NCI-H146 treated with DMSO at 0.1 percent for 48 hours (cell line): ENCODE results near the gene KLC3.

Experiments used
- DNase-seq: peaks from one replicate; lab custom pipeline; 2025; ENCODE audit not compliant: unreplicated experiment; lab: John Stamatoyannopoulos, UW

The KLC3 gene

GRCh38 chr19:45348367-45349125 lies 8.0 kb downstream of the KLC3 start:
- DNase-seq: no peak

DNA sequence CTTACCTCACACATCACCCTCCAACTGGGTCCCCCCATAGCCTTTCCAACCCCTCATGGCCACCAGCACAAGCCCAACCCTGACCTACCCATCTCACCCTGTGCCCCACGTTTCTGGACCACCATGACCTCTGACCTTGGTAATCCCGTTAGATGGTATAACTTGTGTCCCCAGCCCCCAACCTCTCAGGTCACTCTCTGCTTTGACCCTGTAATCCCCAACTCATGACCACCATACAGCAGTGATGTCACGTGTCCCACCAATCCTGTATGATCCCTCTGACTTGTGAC lies 8.5 kb downstream of the KLC3 start:
- no peak for DNase-seq

GRCh38 chr19:45349430-45349941 lies 8.9 kb downstream of the KLC3 start:
- DNase-seq: no peak

GRCh38 chr19:45350477-45351058 lies 10.0 kb downstream of the KLC3 start:
- no peak for DNase-seq

DNA sequence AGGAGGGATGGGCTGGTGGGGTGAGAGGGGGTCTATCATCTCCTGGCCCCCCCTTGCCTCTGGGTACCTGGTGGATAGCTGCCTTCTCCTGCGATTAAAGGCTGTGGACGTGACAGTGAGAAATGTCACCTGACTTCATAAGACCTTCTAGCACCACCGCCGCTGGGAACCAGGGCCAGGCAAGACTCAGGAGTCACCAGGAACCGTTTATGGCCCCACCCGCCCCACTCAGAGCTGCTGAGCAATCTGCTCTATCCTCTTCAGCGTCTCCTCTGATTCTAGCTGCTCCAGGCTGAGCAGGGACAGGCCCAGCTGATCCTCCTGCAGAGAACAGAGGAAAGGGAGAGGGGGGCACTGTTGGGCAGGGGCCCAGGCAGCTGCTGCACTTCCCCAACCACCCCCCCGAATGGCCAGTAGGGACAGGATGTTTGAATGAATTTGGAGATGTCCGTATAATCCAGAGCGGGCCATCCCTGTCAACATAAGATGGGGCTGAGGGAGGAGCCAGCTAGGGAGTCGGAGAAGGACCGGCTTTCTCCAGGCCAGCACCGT lies 10.9 kb downstream of the KLC3 start:
- DNase-seq: no peak

GRCh38 chr19:45352062-45352461 lies 11.5 kb downstream of the KLC3 start:
- no peak for DNase-seq

DNA sequence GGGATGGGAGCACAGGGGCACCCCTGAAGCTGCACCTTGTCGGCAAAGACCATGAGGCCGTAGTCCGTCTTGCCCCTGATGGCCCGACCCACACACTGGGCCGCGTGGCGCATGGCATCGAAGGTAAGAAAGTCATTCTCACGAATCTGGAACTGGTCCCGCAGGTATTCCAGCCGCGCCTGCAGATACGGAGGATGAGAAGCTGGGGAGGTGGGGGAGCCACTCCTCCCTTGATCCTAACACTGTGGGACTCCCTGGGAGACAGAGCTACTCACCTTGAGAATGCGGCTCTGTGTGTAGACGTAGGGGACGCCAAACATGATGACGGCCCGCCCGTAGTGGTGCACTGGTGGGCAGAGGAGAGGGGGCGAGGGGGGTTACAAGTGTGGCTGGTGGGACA lies 11.9 kb downstream of the KLC3 start:
- no peak for DNase-seq

- DNase-seq: no peak
These were observed 12.6 kb downstream of the KLC3 start for GRCh38 chr19:45352914-45353796.

- DNase-seq: no peak
These were observed 13.8 kb downstream of the KLC3 start for GRCh38 chr19:45354241-45354842.

DNA sequence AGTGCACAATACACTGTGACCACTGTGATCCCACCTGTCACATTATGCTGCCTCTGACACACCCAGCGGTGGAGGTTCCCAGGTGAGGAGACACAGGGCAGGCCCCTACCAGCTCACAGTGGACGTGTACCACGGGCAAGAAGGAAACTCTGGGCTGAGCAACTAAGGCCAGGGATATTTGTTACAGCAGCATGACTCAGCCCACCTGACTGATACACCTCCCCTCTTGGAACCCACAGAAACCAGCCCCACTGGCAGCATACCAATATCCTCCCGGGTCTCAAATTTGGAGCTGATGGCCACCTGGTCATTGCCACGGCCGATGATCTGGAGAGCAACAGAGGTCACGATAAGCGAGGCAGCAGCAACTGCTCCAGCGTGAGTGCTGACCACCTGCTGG lies 14.9 kb downstream of the KLC3 start:
- DNase-seq: no peak

GRCh38 chr19:45355910-45356309 lies 15.4 kb downstream of the KLC3 start:
- no peak for DNase-seq

GRCh38 chr19:45356760-45357444 lies 16.4 kb downstream of the KLC3 start:
- DNase-seq: no peak

DNA sequence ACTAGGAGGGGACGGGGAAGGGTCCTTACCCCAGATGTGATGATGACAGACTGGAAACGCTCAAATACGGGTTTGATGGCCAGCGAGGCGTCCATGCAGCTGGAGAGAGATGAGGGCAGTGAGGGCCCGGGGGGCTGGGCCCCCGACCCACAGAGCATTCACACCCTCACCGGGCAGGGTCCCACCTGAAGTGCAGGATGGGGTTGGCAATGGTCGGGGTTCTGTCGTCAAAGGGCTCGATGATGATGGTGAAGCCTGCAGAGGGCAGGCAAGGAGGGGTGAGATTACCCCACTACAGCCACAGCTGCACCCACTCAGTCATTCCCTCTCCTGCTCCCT lies 16.9 kb downstream of the KLC3 start:
- no peak for DNase-seq

- DNase-seq: no peak
These were observed 17.8 kb downstream of the KLC3 start for GRCh38 chr19:45358213-45358792.

GRCh38 chr19:45361608-45362007 lies 21.1 kb downstream of the KLC3 start:
- DNase-seq: no peak

GRCh38 chr19:45362291-45362690 lies 21.7 kb downstream of the KLC3 start:
- DNase-seq: no peak

GRCh38 chr19:45363861-45364459 lies 23.4 kb downstream of the KLC3 start:
- no peak for DNase-seq

DNA sequence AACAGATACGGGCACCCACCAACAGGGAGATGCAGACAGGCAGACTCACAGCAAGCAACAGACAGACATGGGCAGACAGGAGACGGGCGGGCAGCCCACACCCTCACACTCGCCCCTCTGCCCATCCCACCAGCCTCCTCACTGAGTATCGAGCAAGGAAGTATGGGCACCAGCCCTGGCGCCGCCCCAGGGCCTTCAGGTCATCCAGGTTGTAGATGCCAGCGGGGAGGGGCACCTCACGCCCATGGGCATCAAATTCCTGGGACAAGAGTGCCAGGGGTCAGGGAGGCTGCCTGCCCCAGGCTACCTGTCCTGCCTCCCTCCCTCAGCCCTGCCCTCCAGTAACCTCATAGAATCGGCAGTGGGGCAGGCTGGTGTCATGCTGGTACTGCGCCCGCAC lies 24.1 kb downstream of the KLC3 start:
- no peak for DNase-seq

GRCh38 chr19:45368127-45368526 lies 27.6 kb downstream of the KLC3 start:
- DNase-seq: no peak

GRCh38 chr19:45368737-45369340 lies 28.3 kb downstream of the KLC3 start:
- DNase-seq: no peak
